T-helper 9 cell (primary cell): Measurements from ENCODE around the gene RAB11FIP2.

Experiments
- DNase-seq: peaks from one replicate; pipeline ENCODE4 v3.0.0-alpha.2; 2020

Gene RAB11FIP2

DNA sequence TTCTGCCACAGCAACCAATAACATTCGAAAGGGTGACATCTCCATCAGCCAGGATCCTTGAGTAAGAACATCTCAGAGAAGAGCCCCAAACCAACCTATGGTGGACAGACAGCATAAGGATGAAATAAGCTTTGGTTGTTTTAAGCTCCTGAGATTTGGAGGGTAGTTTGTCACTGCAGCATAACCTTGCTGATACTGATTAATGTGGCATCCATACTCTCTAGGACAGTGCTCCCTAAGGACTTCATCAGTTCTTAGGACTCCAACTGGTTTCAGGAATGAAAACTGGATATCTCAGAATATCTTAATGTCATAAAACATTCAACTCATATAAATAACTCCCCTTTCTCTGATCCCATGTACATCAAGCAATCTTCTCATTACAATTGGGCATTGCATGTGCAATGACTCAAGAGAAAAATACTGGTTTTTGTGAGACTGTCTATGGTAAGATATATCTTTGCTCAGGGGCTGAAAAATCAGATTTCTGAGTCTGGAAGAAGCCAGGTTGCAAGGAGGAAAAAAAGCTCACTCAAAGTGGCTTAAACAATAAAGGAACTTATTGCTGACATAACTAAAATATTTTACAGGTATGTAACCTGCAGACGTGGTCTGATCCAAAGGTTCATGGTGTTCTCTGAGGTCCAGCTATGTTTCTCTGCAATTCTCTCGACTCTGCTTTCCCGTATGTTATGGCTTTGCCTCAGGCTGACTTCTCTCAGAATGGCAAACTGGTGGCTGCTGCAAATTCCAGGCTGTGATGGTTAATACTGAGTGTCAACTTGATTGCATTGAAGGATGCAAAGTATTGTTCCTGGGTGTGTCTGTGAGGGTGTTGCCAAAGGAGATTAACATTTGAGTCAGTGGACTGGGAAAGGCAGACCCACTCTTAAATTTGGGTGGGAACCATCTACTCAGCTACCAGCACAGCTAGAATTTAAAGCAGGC lies 65.7 kb downstream of the RAB11FIP2 start:
- DNase-seq = no peak

DNA sequence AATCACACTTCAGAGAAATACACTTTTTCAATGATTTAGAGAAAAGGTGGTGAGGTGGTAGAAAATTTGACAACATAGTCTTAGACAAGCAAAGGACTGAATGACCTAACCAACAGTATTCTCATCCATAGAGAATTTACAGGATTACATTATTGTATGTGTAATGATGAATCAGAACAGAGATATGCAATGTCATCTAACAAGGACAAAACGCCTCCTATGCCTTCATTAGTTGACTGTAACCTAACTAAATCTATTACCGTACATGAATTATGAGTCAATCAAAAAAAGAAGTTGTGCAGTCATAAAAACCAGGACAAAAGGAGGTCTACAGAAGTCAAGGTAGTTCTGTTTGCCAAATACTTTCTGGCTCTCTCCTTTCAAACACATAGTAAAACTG lies 66.5 kb downstream of the RAB11FIP2 start:
- no peak for DNase-seq

DNA sequence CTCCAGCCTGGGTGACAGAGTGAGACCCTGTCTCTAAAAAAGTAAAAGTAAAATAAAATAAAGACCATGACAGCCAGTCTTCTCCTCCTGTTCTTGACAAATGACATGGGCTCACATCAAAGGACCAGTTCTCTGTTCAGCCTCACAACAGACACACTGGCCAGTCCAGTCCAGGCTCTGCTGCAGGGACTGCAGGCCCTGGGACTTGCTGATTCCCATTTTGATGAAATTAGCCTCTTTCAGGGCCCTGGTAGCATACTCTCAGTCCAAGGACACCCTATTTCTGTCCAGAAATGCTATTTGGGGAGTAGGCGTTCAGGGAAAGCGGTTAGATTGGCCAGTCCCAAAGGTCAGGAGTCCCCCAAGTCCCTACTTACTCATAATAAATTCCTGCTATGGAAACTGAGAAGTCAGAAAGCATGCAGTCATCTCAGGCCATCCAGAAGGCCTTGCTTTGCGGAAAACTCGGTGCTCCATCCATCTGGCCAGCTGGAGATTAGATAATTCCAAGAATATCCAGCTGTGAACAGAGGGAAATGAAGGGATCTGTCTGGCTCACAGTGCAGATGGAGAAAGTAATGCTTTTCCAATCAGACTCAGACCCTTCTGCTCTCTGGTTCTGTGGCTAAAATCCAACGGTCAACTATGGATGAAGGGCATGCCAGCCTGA lies 74.4 kb downstream of the RAB11FIP2 start:
- no peak for DNase-seq

DNA sequence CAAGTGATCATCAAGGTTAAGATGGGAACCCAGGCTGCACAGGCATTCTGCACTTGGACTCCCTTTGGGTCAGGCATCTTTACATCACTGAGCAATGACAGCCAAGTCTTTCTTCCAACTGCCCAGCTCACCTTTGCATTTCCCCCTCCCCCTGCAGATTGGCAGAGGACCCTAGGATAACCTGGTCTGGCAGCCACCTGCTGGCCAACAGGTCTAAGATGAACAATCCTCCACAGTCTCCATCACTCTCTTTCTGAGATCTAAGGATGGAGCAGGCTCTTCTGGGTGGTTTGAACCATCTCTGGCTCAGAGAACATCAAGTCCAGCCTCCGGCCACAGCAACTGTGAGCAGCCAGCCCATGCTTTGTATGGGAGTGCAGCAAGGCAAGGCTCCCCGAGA lies 75.8 kb downstream of the RAB11FIP2 start:
- no peak for DNase-seq

DNA sequence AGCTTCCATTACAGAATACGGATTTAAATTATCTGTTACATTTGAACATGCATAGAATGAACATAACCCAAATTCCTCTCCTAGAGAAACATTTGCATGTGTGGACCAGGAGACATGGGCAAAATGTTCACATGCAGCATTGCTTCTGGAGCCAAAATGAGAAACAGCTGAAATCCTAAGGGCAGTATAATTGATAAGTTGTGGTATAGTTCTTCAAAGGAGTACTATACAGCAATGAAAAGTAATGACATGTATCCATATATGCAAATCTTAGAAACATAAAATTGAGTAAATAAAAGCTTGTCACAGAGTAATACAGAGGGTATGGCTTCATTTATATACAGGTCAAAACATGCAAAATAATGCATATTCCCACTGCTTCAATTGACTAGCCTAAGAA lies 77.1 kb downstream of the RAB11FIP2 start:
- no peak for DNase-seq

DNA sequence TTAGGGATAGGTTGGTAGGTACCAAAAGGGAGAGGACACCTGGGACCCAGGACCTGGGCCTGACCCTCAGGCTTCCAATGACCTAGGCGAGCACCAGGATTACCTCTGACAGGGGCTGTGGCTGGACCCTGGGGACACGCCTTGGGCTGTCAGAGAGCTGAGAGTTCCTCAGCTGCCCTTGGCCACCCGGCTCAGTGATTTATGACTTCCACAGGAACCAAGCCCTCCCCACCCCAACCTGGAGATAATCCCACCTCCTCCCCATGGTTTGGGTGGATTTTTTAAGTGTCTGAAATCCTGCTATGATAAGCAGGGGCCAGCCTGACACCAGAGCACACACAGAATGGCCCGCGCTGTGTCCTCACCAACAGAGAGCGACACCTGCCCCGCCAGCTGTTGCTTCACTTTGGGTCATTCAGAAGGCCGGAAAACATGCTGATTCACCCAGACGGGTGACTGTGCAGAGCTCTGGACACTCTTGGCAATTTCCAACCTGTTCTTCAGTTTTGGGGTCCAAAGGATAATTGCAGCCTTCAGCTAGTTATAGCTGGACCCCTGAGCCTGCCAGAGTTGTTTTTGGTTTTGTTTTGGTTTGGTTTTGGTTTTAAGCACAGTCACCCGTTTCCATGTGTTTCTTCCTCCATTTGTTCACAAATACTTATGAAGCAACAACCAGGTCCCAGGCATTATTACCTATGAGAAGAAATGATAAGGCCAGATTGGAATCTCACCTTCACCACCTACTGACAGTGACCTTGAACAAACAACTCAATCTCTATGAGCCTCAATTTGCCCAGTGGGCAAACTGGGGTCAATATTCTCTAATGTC lies 78.2 kb downstream of the RAB11FIP2 start:
- DNase-seq = no peak

DNA sequence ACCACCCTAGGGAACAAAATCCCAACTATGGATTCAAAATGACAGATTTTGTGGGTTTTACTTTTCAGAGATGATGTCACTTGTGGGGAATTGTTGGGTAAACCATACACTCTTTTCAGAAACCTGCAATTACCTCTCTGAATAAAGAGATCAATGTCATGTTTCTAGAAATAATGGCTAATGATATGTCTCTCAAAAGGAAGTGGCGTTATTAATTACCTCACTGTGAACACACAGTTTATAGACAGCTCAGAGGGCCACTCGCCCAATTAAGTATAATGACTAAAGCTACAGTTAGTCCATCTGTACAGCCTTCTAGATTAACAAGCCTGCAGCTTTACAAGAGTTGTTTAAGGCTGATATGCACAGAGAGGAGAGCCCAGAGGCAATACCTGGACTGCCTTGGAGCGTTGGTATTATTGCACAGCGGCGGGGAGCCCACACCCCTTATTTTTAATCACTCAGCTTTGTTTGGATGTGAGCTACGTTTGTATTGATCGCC lies 79.5 kb downstream of the RAB11FIP2 start:
- no peak for DNase-seq

DNA sequence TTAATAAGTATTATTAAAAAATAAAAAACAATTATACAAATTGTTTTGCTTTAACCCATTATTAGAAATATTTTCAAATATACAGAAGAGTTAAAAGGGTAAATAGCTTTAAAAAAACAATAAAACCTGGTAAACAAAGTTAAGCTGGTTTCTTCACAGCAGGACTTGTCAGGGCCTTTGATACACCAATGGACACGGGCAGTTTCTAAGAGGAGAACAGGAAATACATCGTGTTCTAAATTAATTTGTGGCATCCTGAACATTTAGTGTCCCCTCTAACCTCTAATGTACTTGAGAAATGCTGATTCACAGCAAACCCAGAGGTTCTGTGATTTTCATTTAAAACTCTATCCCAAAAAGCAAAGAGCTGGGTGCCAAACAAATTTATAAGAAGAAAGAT lies 80.8 kb downstream of the RAB11FIP2 start:
- no peak for DNase-seq

DNA sequence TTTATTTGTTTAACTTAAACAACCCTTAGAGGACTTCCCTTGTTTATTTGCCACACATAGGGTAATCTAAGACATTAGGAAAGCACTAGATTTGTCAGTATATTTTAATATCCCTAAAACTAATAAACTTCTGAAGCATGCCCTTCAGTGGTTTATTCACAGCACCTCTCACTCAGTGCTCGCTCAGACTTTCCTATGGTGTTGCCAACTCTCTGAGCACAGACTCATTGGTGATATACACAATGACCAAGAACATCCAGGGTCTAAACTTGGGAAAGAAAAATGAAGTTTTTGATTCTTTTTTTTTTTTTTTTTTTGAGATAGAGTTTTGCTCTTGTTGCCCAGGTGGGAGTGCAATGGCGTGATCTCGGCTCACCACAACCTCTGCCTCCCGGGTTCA lies 82.2 kb downstream of the RAB11FIP2 start:
- DNase-seq = no peak

DNA sequence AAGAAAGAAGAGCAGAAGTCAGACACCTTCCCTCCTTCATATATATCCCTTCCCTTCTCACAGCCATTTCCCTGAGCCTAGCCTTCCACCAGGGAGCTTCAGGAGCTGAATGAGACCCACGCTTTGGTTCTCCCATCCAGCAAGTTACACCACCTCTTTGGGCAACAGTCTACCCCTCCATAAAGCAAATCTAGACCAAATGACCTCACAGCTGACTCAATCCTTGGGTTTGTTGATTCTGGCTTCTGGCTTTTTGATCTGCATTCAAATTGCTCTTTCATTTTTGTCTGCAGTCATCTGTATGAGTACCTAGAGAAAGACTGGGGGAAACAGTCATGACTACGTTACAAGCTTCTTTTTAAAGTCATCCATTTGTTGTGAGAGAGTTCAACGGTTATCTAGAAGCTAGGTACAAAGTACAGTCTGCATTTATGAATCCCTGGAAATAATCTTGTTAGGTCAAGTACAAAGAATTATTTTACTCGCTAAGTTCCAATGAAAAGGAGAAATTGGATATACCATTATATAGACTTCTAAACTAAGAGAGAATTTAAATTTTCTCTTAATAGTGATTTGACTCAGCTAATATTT lies 86.3 kb downstream of the RAB11FIP2 start:
- no peak for DNase-seq

DNA sequence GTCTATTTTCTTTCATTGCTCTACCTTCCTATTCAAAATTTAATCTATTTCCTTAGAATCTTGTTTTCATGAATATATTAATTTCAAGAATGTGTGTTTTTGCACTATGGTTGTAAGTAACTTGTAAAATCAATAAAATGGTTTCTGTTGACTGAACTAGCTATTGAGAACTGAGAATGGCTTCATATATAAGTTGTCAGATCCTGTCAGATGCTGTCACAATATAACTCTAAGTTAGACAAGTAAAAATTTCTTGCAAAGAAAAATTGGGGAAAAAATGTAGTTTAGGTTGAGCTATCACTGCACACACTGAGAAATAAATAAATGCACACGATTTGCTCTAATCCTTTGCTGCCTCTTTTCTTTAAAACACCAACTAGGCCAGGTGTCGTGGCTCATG lies 89.8 kb downstream of the RAB11FIP2 start:
- DNase-seq = no peak

DNA sequence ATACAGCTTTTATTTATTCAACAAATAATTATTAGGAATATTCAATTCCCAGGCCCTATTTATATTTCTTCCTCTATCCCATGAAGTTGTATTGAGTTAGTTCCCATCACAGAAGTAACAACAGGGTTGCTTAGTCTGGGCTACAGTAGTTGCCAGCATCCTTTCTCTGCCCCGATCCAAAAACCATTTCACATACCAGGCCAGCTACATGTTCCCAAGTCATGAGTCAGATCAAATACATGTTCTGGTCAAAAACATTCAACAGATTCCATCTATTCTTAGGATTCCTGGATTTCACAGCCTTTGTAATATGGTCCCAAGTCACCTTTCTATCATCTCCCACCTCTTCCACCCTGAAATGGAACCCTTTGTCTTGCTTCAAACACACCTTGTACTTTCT lies 91.6 kb downstream of the RAB11FIP2 start:
- DNase-seq = no peak
